HepG2 (cell line): ENCODE data around the gene EIF2AK2. TPM values are rescaled to one million over a fixed set of nuclear protein-coding genes. Genes with fewer than 3 reads are reported as not detected.

Experiments
- ASH2L ChIP-seq: fragments of 300-600, 200-600 bp; sonication (generic); IDR thresholded peaks from 2 replicates; pipeline ENCODE4 v1.7.0; 2017; ENCODE audit warnings: low read depth, mild to moderate bottlenecking, moderate library complexity, mixed read lengths, low read length; ENCODE audit not compliant: insufficient read length
- BRCA1 ChIP-seq: sonication (generic); formaldehyde crosslinking; IDR thresholded peaks from 2 replicates; pipeline ENCODE4 v1.4.0; 2020; ENCODE audit warnings: missing genetic modification reagents
- DR1 ChIP-seq: sonication (generic); formaldehyde crosslinking; IDR thresholded peaks from 2 replicates; pipeline ENCODE4 v1.8.0; 2021; ENCODE audit warnings: mild to moderate bottlenecking, missing genetic modification reagents, inconsistent platforms
- FOXP1 ChIP-seq, 2 experiments: fragments of 450-650 bp in 1 of 2; IDR thresholded peaks; 2 replicates each; pipeline ENCODE4 v1.6.1; 2017 to 2018; ENCODE audit warnings: antibody characterized with exemption in 1 of 2
- GATA4 ChIP-seq: sonication (generic); IDR thresholded peaks from 2 replicates; pipeline ENCODE4 v1.6.1; 2016; ENCODE audit warnings: antibody characterized with exemption, low read depth, borderline replicate concordance
- GATAD1 ChIP-seq: IDR thresholded peaks from 2 replicates; pipeline ENCODE4 v1.6.1; 2016; ENCODE audit warnings: missing genetic modification reagents, missing compliant biosample characterization
- HCFC1 ChIP-seq: fragments of 150-350 bp; IDR thresholded peaks from 2 replicates; pipeline ENCODE4 v1.6.1; 2014; ENCODE audit warnings: low read depth, low read length
- HINFP ChIP-seq: sonication (generic); formaldehyde crosslinking; IDR thresholded peaks from 2 replicates; pipeline ENCODE4 v1.4.0; 2020; ENCODE audit warnings: low read depth, mild to moderate bottlenecking, missing genetic modification reagents
- KLF11 ChIP-seq: IDR thresholded peaks from 2 replicates; pipeline ENCODE4 v1.6.1; 2016; ENCODE audit warnings: missing compliant biosample characterization
- MIER3 ChIP-seq: IDR thresholded peaks from 2 replicates; pipeline ENCODE4 v1.6.1; 2016; ENCODE audit warnings: missing compliant biosample characterization, borderline replicate concordance
- MTF1 ChIP-seq: sonication (generic); formaldehyde crosslinking; IDR thresholded peaks from 2 replicates; pipeline ENCODE4 v1.5.0; 2020; ENCODE audit warnings: missing genetic modification reagents
- NFRKB ChIP-seq: fragments of 450-650 bp; IDR thresholded peaks from 2 replicates; pipeline ENCODE4 v1.6.1; 2017
- RBAK ChIP-seq: sonication (generic); formaldehyde crosslinking; IDR thresholded peaks from 2 replicates; pipeline ENCODE4 v1.5.1; 2020; ENCODE audit warnings: mild to moderate bottlenecking, missing genetic modification reagents
- RCOR2 ChIP-seq: IDR thresholded peaks from 2 replicates; pipeline ENCODE4 v1.6.1; 2016; ENCODE audit warnings: missing biosample characterization, missing genetic modification reagents
- REL ChIP-seq: sonication (generic); formaldehyde crosslinking; conservative IDR thresholded peaks from 2 replicates; pipeline ENCODE4 v1.8.0; 2022; ENCODE audit warnings: mild to moderate bottlenecking, missing genetic modification reagents, moderate library complexity
- SNAI1 ChIP-seq: sonication (generic); formaldehyde crosslinking; IDR thresholded peaks from 2 replicates; pipeline ENCODE4 v1.5.0; 2020; ENCODE audit warnings: mild to moderate bottlenecking, missing genetic modification reagents, borderline replicate concordance
- TERF1 ChIP-seq: sonication (generic); formaldehyde crosslinking; IDR thresholded peaks from 2 replicates; pipeline ENCODE4 v1.8.0; 2022; ENCODE audit warnings: mild to moderate bottlenecking, missing genetic modification reagents, moderate library complexity
- U2AF2 ChIP-seq: fragments of 200-400 bp; formaldehyde crosslinking; IDR thresholded peaks from 2 replicates; pipeline ENCODE4 v1.6.1; 2017; ENCODE audit warnings: low read depth, mild to moderate bottlenecking, low read length
- ZHX1 ChIP-seq: sonication (generic); formaldehyde crosslinking; IDR thresholded peaks from 2 replicates; pipeline ENCODE4 v1.8.1; 2022; ENCODE audit warnings: low read depth, mild to moderate bottlenecking, missing genetic modification reagents
- ZNF20 ChIP-seq: sonication (generic); formaldehyde crosslinking; IDR thresholded peaks from 2 replicates; pipeline ENCODE4 v1.4.0; 2020; ENCODE audit warnings: mild to moderate bottlenecking, moderate library complexity, missing genetic modification reagents
- ZNF337 ChIP-seq: sonication (generic); formaldehyde crosslinking; IDR thresholded peaks from 2 replicates; pipeline ENCODE4 v1.5.1; 2020; ENCODE audit warnings: missing genetic modification reagents, low read depth, mild to moderate bottlenecking, borderline replicate concordance
- ZNF354B ChIP-seq: sonication (generic); formaldehyde crosslinking; IDR thresholded peaks from 2 replicates; pipeline ENCODE4 v1.8.0; 2022; ENCODE audit warnings: mild to moderate bottlenecking, missing genetic modification reagents
- ZNF546 ChIP-seq: sonication (generic); formaldehyde crosslinking; conservative IDR thresholded peaks from 2 replicates; pipeline ENCODE4 v1.8.1; 2023; ENCODE audit warnings: mild to moderate bottlenecking, missing genetic modification reagents
- ZNF564 ChIP-seq: sonication (generic); formaldehyde crosslinking; IDR thresholded peaks from 2 replicates; pipeline ENCODE4 v1.8.1; 2023; ENCODE audit warnings: mild to moderate bottlenecking, missing genetic modification reagents
- ZNF768 ChIP-seq: sonication (generic); formaldehyde crosslinking; IDR thresholded peaks from 2 replicates; pipeline ENCODE4 v1.4.0; 2020; ENCODE audit warnings: missing genetic modification reagents
- polyA plus RNA-seq, 8 experiments: library from polyadenylated mRNA; depleted of rRNA in 3 of 8; stranded (reverse) in 7 of 8; unstranded in 1 of 8; fragments of >200 nt; fragmentation: Illumina TruSeq in 4 of 8; extraction: Trizol in 4 of 8; gene quantifications; 2 replicates each; pipeline versions ENCODE4 v1.2.1 to v1.2.3, GENCODE V29; 2011 to 2016; ENCODE audit warnings: low read depth in 4 of 8, missing spikeins in 1 of 8, mixed read lengths in 1 of 8; ENCODE audit not compliant: insufficient read depth in 1 of 8
- total RNA-seq, 5 experiments: library from RNA; depleted of rRNA; stranded (reverse); fragments of >200 nt; fragmentation: Illumina TruSeq; extraction: Trizol; gene quantifications; 2 replicates each; pipeline ENCODE4 v1.2.3, GENCODE V29; 2016; ENCODE audit warnings: low read depth in 1 of 5

Gene EIF2AK2
- total and polyA plus RNA-seq, 2 of the 13 experiments (the other 11 are each of a cell fraction or from before 2014, with no cell fraction given): 10.2 to 26.1 TPM

DNA sequence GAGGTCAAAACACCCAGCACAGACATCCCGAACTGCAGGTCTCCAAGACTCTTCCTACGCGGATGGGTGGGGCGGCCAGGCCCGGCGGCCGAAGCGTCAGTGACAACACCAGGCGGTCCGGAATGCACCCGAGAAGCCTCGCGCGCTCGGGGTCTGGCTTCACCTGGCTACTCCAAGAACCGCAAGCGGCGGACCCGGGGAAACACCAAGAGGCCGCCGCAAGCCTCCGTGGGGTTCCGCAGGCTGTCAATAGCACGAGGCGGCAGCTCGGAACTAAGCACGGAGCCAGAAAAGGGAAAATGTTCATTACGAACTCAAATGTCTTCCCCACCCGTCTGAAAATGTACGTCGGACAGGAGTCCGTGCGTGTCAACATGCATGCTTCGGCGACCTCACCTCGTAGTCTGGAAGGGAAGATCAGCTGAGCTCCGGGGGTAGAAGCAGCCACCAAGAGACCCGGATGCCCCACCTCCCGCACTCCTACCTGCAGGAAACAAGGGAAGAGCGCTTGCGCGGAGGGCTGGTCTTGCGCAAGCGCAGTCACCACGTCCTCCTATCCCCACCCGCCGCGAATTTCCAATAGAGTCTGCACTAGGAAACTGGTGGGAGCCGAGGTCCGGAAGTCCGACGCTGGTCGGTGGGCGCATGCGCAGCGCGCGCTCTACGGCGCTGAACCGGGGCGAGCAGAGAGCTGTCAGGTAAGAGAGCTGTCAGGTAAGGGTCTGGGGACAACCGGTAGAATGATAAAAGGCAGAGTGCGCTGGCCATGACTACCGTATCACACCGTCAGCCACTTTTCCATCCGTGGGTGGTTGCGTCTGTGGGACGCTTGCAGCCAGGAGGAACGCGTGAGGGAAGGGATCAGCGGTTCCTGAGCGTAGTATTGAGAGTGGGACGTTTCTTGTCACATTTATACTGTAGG lies 72.6 kb downstream of the EIF2AK2 start, which contains the start of the genes GPATCH11 and HEATR5B (continued):
- 0 out of 2 replicates have a peak, but pooled peaks have one; percentile 65 for TF ChIP-seq HINFP
- TF ChIP-seq MIER3 (CRISPR knock-in tag): peak; percentile 45; the same call in 1 of the 2 replicates
- TF ChIP-seq BRCA1 (CRISPR knock-in tag): no peak
- TF ChIP-seq ZHX1 (CRISPR knock-in tag): no peak
- TF ChIP-seq ASH2L: peak; percentile 98
- no peak for TF ChIP-seq ZNF354B
- TF ChIP-seq U2AF2: no peak
- TF ChIP-seq FOXP1 (IDR thresholded peaks at IDR 0.05): no peak
- TF ChIP-seq FOXP1 (CRISPR knock-in tag; IDR thresholded peaks at IDR 0.05): no peak
- TF ChIP-seq ZNF337 (CRISPR knock-in tag): peak; percentile 95; the same call in 1 of the 2 replicates
- no peak; the same call in 1 of the 2 replicates for TF ChIP-seq RBAK (CRISPR knock-in tag)
- no peak for TF ChIP-seq NFRKB
- TF ChIP-seq ZNF546 (CRISPR knock-in tag): no peak
- TF ChIP-seq ZNF768 (CRISPR knock-in tag): peak; percentile 66
- peak; percentile 55; the same call in 1 of the 2 replicates for TF ChIP-seq RCOR2
- peak; percentile 52; the same call in 1 of the 2 replicates for TF ChIP-seq MTF1 (CRISPR knock-in tag)
- peak; percentile 63; the same call in 1 of the 2 replicates for TF ChIP-seq GATA4
- TF ChIP-seq DR1 (CRISPR knock-in tag): 0 out of 2 replicates have a peak, but pooled peaks have one; percentile 21
- TF ChIP-seq SNAI1 (CRISPR knock-in tag): peak; percentile 97; the same call in 1 of the 2 replicates
- TF ChIP-seq ZNF20 (CRISPR knock-in tag): 0 out of 2 replicates have a peak, but pooled peaks have one; percentile 48
- TF ChIP-seq GATAD1 (CRISPR knock-in tag): peak; percentile 85
- no peak for TF ChIP-seq REL (CRISPR knock-in tag)
- TF ChIP-seq ZNF564 (CRISPR knock-in tag): peak; percentile 68; the same call in 1 of the 2 replicates
- TF ChIP-seq HCFC1: 0 out of 2 replicates have a peak, but pooled peaks have one; percentile 6
- no peak for TF ChIP-seq TERF1
- TF ChIP-seq KLF11 (CRISPR knock-in tag): no peak
